ENCODE measurements around the gene SASS6. TPM values are rescaled to one million over a fixed set of nuclear protein-coding genes. Genes with fewer than 3 reads are reported as not detected.

SASS6 gene
- total and polyA plus RNA-seq, 10 of the 15 experiments (the other 5 are each of a cell fraction or from before 2014, with no cell fraction given): 6.6 to 17.9 (median 10.2) TPM

- TF ChIP-seq CEBPZ (IDR thresholded peaks at IDR 0.05; ENCODE audit: low read depth, low read length): no peak
- no peak for TF ChIP-seq HDAC2 (IDR thresholded peaks at IDR 0.05)
- no peak for TF ChIP-seq RB1 (IDR thresholded peaks at IDR 0.05; ENCODE audit: borderline replicate concordance)
- TF ChIP-seq CBFB (IDR thresholded peaks at IDR 0.05; ENCODE audit: low read depth): no peak
- peak; percentile 38; the same call in 1 of the 2 replicates for TF ChIP-seq ZBED1 (IDR thresholded peaks at IDR 0.05; ENCODE audit: borderline replicate concordance)
- peak; percentile 76 to 91; a peak in 3 of 4 replicates for TF ChIP-seq EP300 (IDR thresholded peaks at IDR 0.05; ENCODE audit: borderline replicate concordance in 1 of 2, control insufficient read depth in 1 of 2, low read depth in 2 of 2, low read length in 2 of 2)
- TF ChIP-seq, protein P1, sequence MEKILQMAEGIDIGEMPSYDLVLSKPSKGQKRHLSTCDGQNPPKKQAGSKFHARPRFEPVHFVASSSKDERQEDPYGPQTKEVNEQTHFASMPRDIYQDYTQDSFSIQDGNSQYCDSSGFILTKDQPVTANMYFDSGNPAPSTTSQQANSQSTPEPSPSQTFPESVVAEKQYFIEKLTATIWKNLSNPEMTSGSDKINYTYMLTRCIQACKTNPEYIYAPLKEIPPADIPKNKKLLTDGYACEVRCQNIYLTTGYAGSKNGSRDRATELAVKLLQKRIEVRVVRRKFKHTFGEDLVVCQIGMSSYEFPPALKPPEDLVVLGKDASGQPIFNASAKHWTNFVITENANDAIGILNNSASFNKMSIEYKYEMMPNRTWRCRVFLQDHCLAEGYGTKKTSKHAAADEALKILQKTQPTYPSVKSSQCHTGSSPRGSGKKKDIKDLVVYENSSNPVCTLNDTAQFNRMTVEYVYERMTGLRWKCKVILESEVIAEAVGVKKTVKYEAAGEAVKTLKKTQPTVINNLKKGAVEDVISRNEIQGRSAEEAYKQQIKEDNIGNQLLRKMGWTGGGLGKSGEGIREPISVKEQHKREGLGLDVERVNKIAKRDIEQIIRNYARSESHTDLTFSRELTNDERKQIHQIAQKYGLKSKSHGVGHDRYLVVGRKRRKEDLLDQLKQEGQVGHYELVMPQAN (conservative IDR thresholded peaks at IDR 0.05): no peak
- TF ChIP-seq MTA3 (IDR thresholded peaks at IDR 0.05; ENCODE audit: borderline replicate concordance, low read length): peak; percentile 80; the same call in 1 of the 2 replicates
- peak; percentile 91 for TF ChIP-seq NR2F1 (conservative IDR thresholded peaks at IDR 0.05)
- no peak for TF ChIP-seq ZNF274 (IDR thresholded peaks at IDR 0.05; ENCODE audit: insufficient read depth, insufficient read length)
- TF ChIP-seq JUNB (IDR thresholded peaks at IDR 0.05): peak; percentile 96
- TF ChIP-seq, protein P2, sequence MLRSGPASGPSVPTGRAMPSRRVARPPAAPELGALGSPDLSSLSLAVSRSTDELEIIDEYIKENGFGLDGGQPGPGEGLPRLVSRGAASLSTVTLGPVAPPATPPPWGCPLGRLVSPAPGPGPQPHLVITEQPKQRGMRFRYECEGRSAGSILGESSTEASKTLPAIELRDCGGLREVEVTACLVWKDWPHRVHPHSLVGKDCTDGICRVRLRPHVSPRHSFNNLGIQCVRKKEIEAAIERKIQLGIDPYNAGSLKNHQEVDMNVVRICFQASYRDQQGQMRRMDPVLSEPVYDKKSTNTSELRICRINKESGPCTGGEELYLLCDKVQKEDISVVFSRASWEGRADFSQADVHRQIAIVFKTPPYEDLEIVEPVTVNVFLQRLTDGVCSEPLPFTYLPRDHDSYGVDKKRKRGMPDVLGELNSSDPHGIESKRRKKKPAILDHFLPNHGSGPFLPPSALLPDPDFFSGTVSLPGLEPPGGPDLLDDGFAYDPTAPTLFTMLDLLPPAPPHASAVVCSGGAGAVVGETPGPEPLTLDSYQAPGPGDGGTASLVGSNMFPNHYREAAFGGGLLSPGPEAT (IDR thresholded peaks at IDR 0.05; ENCODE audit: low read depth): peak; percentile 98
- peak; percentile 29 to 41; a peak in 2 of 4 replicates for TF ChIP-seq IKZF2 (IDR thresholded peaks at IDR 0.05)
- peak; percentile 86; the same call in 1 of the 2 replicates for TF ChIP-seq TBL1XR1 (IDR thresholded peaks at IDR 0.05; ENCODE audit: low read depth, low read length)
- TF ChIP-seq CREM (IDR thresholded peaks at IDR 0.05; ENCODE audit: low read depth): peak; percentile 73; the same call in 1 of the 2 replicates
- TF ChIP-seq DPF2 (IDR thresholded peaks at IDR 0.05): peak; percentile 86
- peak; percentile 63; the same call in 1 of the 2 replicates for TF ChIP-seq BMI1 (IDR thresholded peaks at IDR 0.05; ENCODE audit: borderline replicate concordance)
- peak; percentile 51; the same call in 1 of the 2 replicates for TF ChIP-seq ZNF24 (IDR thresholded peaks at IDR 0.05)
- no peak; the same call in 1 of the 2 replicates for TF ChIP-seq PML (IDR thresholded peaks at IDR 0.05; ENCODE audit: low read length)
- no peak for TF ChIP-seq SIX5 (IDR thresholded peaks at IDR 0.05; ENCODE audit: low read depth, low read length, severe bottlenecking)
- TF ChIP-seq FOXM1 (IDR thresholded peaks at IDR 0.05; ENCODE audit: low read depth, low read length): peak; percentile 96
- peak; percentile 97 for TF ChIP-seq MTA2 (IDR thresholded peaks at IDR 0.05; ENCODE audit: low read depth)
- TF ChIP-seq NFIC (IDR thresholded peaks at IDR 0.05; ENCODE audit: low read depth, low read length): peak; percentile 95
- no peak for TF ChIP-seq KDM1A (IDR thresholded peaks at IDR 0.05; ENCODE audit: borderline replicate concordance)
- TF ChIP-seq TCF7 (IDR thresholded peaks at IDR 0.05; ENCODE audit: borderline replicate concordance): peak; percentile 22; the same call in 1 of the 2 replicates
- TF ChIP-seq MEF2A (IDR thresholded peaks at IDR 0.05; ENCODE audit: insufficient read depth, low read depth, low read length): peak; percentile 71; the same call in 1 of the 2 replicates
- TF ChIP-seq JUND (IDR thresholded peaks at IDR 0.05; ENCODE audit: low read depth, low read length): peak; percentile 61; the same call in 1 of the 2 replicates
- no peak for TF ChIP-seq IKZF1 (conservative IDR thresholded peaks at IDR 0.05)
These were observed 56.0 kb downstream of the SASS6 start (continued) for GRCh38 chr1:100076744-100077143.

All from GM12878 (cell line).